NCI-H510A treated with DMSO at 0.1 percent for 48 hours (cell line): ENCODE measurements around the gene DCAF15.
A peak's percentile ranks its signal among the peaks of the same experiment; 100 is the strongest.
"Not testable (repeated sequence)": the region's sequence is repeated elsewhere in the genome, so short reads cannot be mapped to it uniquely, and the experiment has no call there.

ENCODE experiments used
- DNase-seq: peaks from one replicate; lab custom pipeline; 2025; lab: John Stamatoyannopoulos, UW

DCAF15 gene

GRCh38 chr19:13952154-13952930 lies at the start of gene DCAF15:
DCAF15 (plus strand) TSS chr19:13952509; CDS start chr19:13952513, 4 bp downstream.
- DNase-seq, result peak; percentile 97

GRCh38 chr19:13902993-13903555 lies 49.2 kb upstream of the DCAF15 start:
- DNase-seq, result no peak

GRCh38 chr19:13905634-13906520 lies 46.4 kb upstream of the DCAF15 start, which contains the start of the genes BRME1 and CC2D1A:
BRME1 (minus strand) TSS chr19:13906117; CDS start chr19:13904892, 1,225 bp downstream.
CC2D1A (plus strand) TSS chr19:13906201; CDS start chr19:13906442, 241 bp downstream.
- peak; percentile 79 for DNase-seq

- DNase-seq, result peak; percentile 45
These were observed 45.8 kb upstream of the DCAF15 start for GRCh38 chr19:13906521-13906904.

GRCh38 chr19:13906910-13907309 lies 45.4 kb upstream of the DCAF15 start:
- DNase-seq, result no peak

- no peak for DNase-seq
These were observed 43.6 kb upstream of the DCAF15 start for GRCh38 chr19:13908674-13909073.

GRCh38 chr19:13909430-13909829 lies 42.9 kb upstream of the DCAF15 start:
- DNase-seq, result no peak

GRCh38 chr19:13913352-13913751 lies 39.0 kb upstream of the DCAF15 start:
- DNase-seq, result no peak

GRCh38 chr19:13914777-13915176 lies 37.5 kb upstream of the DCAF15 start:
- no peak for DNase-seq

- DNase-seq, result no peak
These were observed 34.4 kb upstream of the DCAF15 start for GRCh38 chr19:13917888-13918406.

- no peak for DNase-seq
These were observed 33.4 kb upstream of the DCAF15 start for GRCh38 chr19:13918726-13919411.

GRCh38 chr19:13920524-13920923 lies 31.8 kb upstream of the DCAF15 start:
- DNase-seq, result no peak

GRCh38 chr19:13920940-13921747 lies 31.2 kb upstream of the DCAF15 start:
- peak; percentile 24 for DNase-seq

GRCh38 chr19:13922118-13922517 lies 30.2 kb upstream of the DCAF15 start:
- DNase-seq, result not testable (repeated sequence)

- no peak for DNase-seq
These were observed 28.9 kb upstream of the DCAF15 start for GRCh38 chr19:13923194-13923987.

- no peak for DNase-seq
These were observed 26.3 kb upstream of the DCAF15 start for GRCh38 chr19:13926010-13926409.

- DNase-seq, result no peak
These were observed 25.6 kb upstream of the DCAF15 start for GRCh38 chr19:13926715-13927114.

- DNase-seq, result no peak
These were observed 23.0 kb upstream of the DCAF15 start for GRCh38 chr19:13929340-13929739.

GRCh38 chr19:13929956-13930355 lies 22.4 kb upstream of the DCAF15 start:
- DNase-seq, result no peak

- no peak for DNase-seq
These were observed 21.9 kb upstream of the DCAF15 start for GRCh38 chr19:13930402-13930801.
